GM12878 (cell line): ENCODE measurements around the gene ABCC4.

Experiments
- EP300 ChIP-seq, 2 experiments: fragments of 150-350 bp in 1 of 2; IDR thresholded peaks; 2 replicates each; pipeline ENCODE4 v1.6.1; 2011 to 2012; ENCODE audit warnings: low read depth in 2 of 2, low read length in 2 of 2, borderline replicate concordance in 1 of 2, improper control_type of control experiment in 1 of 2, inconsistent platforms in 1 of 2; ENCODE audit not compliant: control insufficient read depth in 1 of 2
- POLR2A ChIP-seq: IDR thresholded peaks from 2 replicates; pipeline ENCODE4 v1.6.1; 2011; ENCODE audit warnings: low read depth, mild to moderate bottlenecking, low read length
- RB1 ChIP-seq: fragments of 450-650 bp; formaldehyde crosslinking; IDR thresholded peaks from 2 replicates; pipeline ENCODE4 v1.6.1; 2017; ENCODE audit warnings: mild to moderate bottlenecking, borderline replicate concordance
- ZNF622 ChIP-seq: fragments of 450-650 bp; IDR thresholded peaks from 2 replicates; pipeline ENCODE4 v1.6.1; 2017; ENCODE audit warnings: mild to moderate bottlenecking, inconsistent platforms
- TF ChIP-seq, protein P1 (sequence below): IDR thresholded peaks from 2 replicates; pipeline ENCODE4 v1.6.1; 2011; ENCODE audit warnings: low read depth, low read length, improper control_type of control experiment, borderline replicate concordance
- TF ChIP-seq, protein P2 (sequence below), 3 experiments: IDR thresholded peaks in 2 of 3; conservative IDR thresholded peaks in 1 of 3; 2 replicates each; pipeline ENCODE4 v1.5.1; 2011; ENCODE audit warnings: low read depth in 3 of 3, low read length in 3 of 3, mild to moderate bottlenecking in 3 of 3, control low read depth in 2 of 3, moderate library complexity in 2 of 3, inconsistent platforms in 1 of 3, mixed read lengths in 1 of 3; ENCODE audit not compliant: control insufficient read depth in 2 of 3, insufficient read depth in 1 of 3; ENCODE audit errors: extremely low read depth in 1 of 3

DNA sequence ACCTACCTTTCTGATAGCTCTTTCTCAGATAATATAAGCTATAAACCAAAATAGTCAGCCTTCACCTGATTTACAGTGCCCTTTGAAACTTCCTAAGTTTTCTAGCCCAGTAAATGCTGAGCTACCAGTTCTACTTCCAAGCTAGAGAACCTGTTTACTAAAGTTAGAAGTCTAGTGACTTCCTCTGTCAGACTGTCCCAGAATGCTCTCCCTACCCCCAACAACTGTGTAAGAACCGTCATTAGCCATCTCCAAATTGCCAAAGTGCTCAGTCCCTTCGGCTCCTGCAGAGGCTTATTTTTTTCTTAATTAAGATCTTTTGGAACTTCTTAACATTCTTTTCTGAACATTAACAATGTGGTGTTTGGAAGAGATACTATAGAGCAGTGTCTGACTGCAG lies 3.2 kb upstream of the ABCC4 start:
- TF ChIP-seq RB1 (no peak), POLR2A (no peak), EP300 (IDR thresholded peaks at IDR 0.05; ENCODE audit: borderline replicate concordance in 1 of 2, control insufficient read depth in 1 of 2, low read depth in 2 of 2, low read length in 2 of 2) (no peak), ZNF622 (no peak)
- TF ChIP-seq, protein P1, sequence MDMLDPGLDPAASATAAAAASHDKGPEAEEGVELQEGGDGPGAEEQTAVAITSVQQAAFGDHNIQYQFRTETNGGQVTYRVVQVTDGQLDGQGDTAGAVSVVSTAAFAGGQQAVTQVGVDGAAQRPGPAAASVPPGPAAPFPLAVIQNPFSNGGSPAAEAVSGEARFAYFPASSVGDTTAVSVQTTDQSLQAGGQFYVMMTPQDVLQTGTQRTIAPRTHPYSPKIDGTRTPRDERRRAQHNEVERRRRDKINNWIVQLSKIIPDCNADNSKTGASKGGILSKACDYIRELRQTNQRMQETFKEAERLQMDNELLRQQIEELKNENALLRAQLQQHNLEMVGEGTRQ: no peak
- TF ChIP-seq, protein P2, sequence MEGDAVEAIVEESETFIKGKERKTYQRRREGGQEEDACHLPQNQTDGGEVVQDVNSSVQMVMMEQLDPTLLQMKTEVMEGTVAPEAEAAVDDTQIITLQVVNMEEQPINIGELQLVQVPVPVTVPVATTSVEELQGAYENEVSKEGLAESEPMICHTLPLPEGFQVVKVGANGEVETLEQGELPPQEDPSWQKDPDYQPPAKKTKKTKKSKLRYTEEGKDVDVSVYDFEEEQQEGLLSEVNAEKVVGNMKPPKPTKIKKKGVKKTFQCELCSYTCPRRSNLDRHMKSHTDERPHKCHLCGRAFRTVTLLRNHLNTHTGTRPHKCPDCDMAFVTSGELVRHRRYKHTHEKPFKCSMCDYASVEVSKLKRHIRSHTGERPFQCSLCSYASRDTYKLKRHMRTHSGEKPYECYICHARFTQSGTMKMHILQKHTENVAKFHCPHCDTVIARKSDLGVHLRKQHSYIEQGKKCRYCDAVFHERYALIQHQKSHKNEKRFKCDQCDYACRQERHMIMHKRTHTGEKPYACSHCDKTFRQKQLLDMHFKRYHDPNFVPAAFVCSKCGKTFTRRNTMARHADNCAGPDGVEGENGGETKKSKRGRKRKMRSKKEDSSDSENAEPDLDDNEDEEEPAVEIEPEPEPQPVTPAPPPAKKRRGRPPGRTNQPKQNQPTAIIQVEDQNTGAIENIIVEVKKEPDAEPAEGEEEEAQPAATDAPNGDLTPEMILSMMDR (IDR thresholded peaks at IDR 0.05 in 2 of 3, conservative IDR thresholded peaks at IDR 0.05 in 1 of 3; ENCODE audit: control insufficient read depth in 2 of 3, extremely low read depth in 1 of 3, insufficient read depth in 1 of 3, low read depth in 3 of 3, low read length in 3 of 3): no peak
